ENCODE measurements around the gene ZNF892. TPM values are rescaled to one million over a fixed set of nuclear protein-coding genes. Genes with fewer than 3 reads are reported as not detected.

ZNF892 gene
- total RNA-seq, 1 experiment from 2014 or later, result not detected

GRCh38 chr2:95234286-95234785, 27.0 kb downstream of the ZNF892 start:
- Histone ChIP-seq H3K27me3 (ENCODE audit: low read length) (no peaks in the 10 kb centered on the region), H3K9me3 (ENCODE audit: low read length) (no peaks in the 10 kb centered on the region), H3K27ac (ENCODE audit: low read length) (no peak overlapping the region), H3K4me2 (ENCODE audit: low read length) (no peak overlapping the region), H3F3A (ENCODE audit: low read length, unreplicated experiment) (no peaks in the 10 kb centered on the region), H3K4me3 (ENCODE audit: low read length) (no peak overlapping the region), H2AFZ (ENCODE audit: low read length) (no peak overlapping the region), H4K20me1 (ENCODE audit: low read length) (no peaks in the 10 kb centered on the region), H3K9me2 (replicated peaks; ENCODE audit: low read length) (no peaks in the 10 kb centered on the region), H3K9ac (ENCODE audit: low read length) (no peak overlapping the region), H3K4me1 (ENCODE audit: insufficient read depth, low read length) (peaks cover 10% of the 10 kb centered on the region), H3K36me3 (ENCODE audit: low read depth, low read length) (no peaks in the 10 kb centered on the region), H3K79me2 (ENCODE audit: low read length) (no peaks in the 10 kb centered on the region)
- no peak for DNase-seq
- TF ChIP-seq EZH2phosphoT487 (IDR thresholded peaks at IDR 0.05; ENCODE audit: borderline replicate concordance, low read length) (no peak), CTCF (conservative IDR thresholded peaks at IDR 0.05; ENCODE audit: low read depth, low read length) (no peak), EZH2 (IDR thresholded peaks at IDR 0.05; ENCODE audit: low read length, unreplicated experiment) (no peak)
- intact Hi-C loops (cut with micrococcal nuclease), result no loop called here
- ATAC-seq, result no peak
- POLR2A ChIA-PET (ENCODE audit: unreplicated experiment), result no interaction called here
- CTCF ChIA-PET, result no interaction called here
- no TSS peak for BruUV-seq (replicated peaks)

GRCh38 chr2:95234816-95235215, 27.5 kb downstream of the ZNF892 start:
- BruUV-seq (replicated peaks), result no TSS peak
- no peaks in the 10 kb centered on the region for H3K27me3 ChIP-seq (ENCODE audit: low read length)
- no peaks in the 10 kb centered on the region for H3K9me2 ChIP-seq (replicated peaks; ENCODE audit: low read length)
- peaks cover 10% of the 10 kb centered on the region for H3K4me1 ChIP-seq (ENCODE audit: insufficient read depth, low read length)
- ChIA-PET CTCF (no interaction called here), POLR2A (ENCODE audit: unreplicated experiment) (no interaction called here)
- no peaks in the 10 kb centered on the region for H4K20me1 ChIP-seq (ENCODE audit: low read length)
- intact Hi-C loops (cut with micrococcal nuclease), result no loop called here
- TF ChIP-seq CTCF (conservative IDR thresholded peaks at IDR 0.05; ENCODE audit: low read depth, low read length), result no peak
- no peak for TF ChIP-seq EZH2 (IDR thresholded peaks at IDR 0.05; ENCODE audit: low read length, unreplicated experiment)
- no peak for TF ChIP-seq EZH2phosphoT487 (IDR thresholded peaks at IDR 0.05; ENCODE audit: borderline replicate concordance, low read length)
- H3K79me2 ChIP-seq (ENCODE audit: low read length), result no peaks in the 10 kb centered on the region
- H3K36me3 ChIP-seq (ENCODE audit: low read depth, low read length), result no peaks in the 10 kb centered on the region
- H3K4me3 ChIP-seq (ENCODE audit: low read length), result no peak overlapping the region
- no peak for DNase-seq
- ATAC-seq, result no peak
- H3F3A ChIP-seq (ENCODE audit: low read length, unreplicated experiment), result no peaks in the 10 kb centered on the region
- no peak overlapping the region for H3K27ac ChIP-seq (ENCODE audit: low read length)
- no peak overlapping the region for H3K9ac ChIP-seq (ENCODE audit: low read length)
- H2AFZ ChIP-seq (ENCODE audit: low read length), result no peak overlapping the region
- H3K4me2 ChIP-seq (ENCODE audit: low read length), result no peak overlapping the region
- H3K9me3 ChIP-seq (ENCODE audit: low read length), result no peaks in the 10 kb centered on the region

DNA sequence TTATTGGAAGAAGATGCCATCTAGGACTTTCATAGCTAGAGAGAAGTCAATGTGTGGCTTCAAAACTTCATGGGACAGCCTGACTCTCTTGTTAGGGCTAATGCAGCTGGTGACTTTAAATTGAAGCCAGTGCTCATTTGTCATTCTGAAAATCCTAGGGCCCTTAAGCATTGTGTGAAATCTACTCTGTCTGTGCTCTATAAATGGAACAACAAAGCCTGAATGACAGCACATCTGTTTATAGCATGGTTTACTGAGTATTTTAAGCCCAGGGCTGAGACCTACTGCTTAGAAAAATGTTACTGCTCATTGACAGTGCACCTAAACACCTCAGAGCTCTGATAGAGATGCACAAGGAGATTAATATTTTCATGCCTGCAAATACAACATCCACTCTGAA, 30.8 kb downstream of the ZNF892 start:
- Histone ChIP-seq H4K20me1 (ENCODE audit: low read length) (no peaks in the 10 kb centered on the region), H3K9ac (ENCODE audit: low read length) (no peak overlapping the region), H3K9me2 (replicated peaks; ENCODE audit: low read length) (no peaks in the 10 kb centered on the region), H3K27ac (ENCODE audit: low read length) (no peak overlapping the region), H3F3A (ENCODE audit: low read length, unreplicated experiment) (no peaks in the 10 kb centered on the region), H3K4me2 (ENCODE audit: low read length) (no peak overlapping the region), H3K79me2 (ENCODE audit: low read length) (no peaks in the 10 kb centered on the region), H3K36me3 (ENCODE audit: low read depth, low read length) (no peaks in the 10 kb centered on the region), H3K9me3 (ENCODE audit: low read length) (no peaks in the 10 kb centered on the region), H3K27me3 (ENCODE audit: low read length) (no peaks in the 10 kb centered on the region), H3K4me1 (ENCODE audit: insufficient read depth, low read length) (no peaks in the 10 kb centered on the region), H2AFZ (ENCODE audit: low read length) (no peak overlapping the region), H3K4me3 (ENCODE audit: low read length) (no peak overlapping the region)
- no TSS peak for BruUV-seq (replicated peaks)
- ChIA-PET CTCF (no interaction called here), POLR2A (ENCODE audit: unreplicated experiment) (no interaction called here)
- TF ChIP-seq CTCF (conservative IDR thresholded peaks at IDR 0.05; ENCODE audit: low read depth, low read length) (no peak), EZH2 (IDR thresholded peaks at IDR 0.05; ENCODE audit: low read length, unreplicated experiment) (no peak)
- DNase-seq, result no peak
- intact Hi-C loops (cut with micrococcal nuclease), result no loop called here
- ATAC-seq, result no peak

All from PC-3 (cell line).